ENCODE results near the gene FANCC.

DNA sequence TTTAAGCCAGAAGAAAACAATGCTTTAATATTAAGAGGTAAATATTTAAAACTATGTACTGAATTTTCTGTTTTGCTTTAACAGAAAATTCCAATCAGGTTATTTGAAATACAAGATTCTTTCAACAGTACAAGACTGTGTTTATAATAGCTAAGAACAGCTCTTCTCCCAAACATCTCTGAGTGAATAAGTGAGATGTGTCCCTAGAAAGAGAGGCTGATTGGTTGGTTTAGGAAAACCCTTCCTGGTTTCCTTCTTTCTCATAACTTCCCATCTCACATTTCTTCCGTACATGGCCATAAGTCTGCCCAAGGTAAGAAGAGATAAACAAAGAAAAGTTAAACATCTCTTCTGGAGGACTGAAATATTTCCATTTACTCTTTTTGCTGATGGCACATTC lies 145.9 kb downstream of the FANCC start:
- TF ChIP-seq EP300 (IDR thresholded peaks at IDR 0.05) (no peak), POLR2A (IDR thresholded peaks at IDR 0.05) (no peak)
